AG04449 (cell line): ENCODE measurements around the gene IL24.

Source experiments
- CTCF ChIA-PET: fragments of 350-600 bp; formaldehyde crosslinking; extraction: SDS; loops from one replicate; lab custom pipeline; 2021; ENCODE audit warnings: antibody characterized with exemption; lab: Yijun Ruan, JAX
- POLR2A ChIA-PET: fragments of 400-600, 350-600 bp; formaldehyde crosslinking; extraction: SDS; loops from one replicate; lab custom pipeline; 2020; ENCODE audit warnings: antibody characterized with exemption, inconsistent platforms; lab: Yijun Ruan, JAX
- DNase-seq: peaks from one replicate; pipeline ENCODE4 v3.0.0-alpha.2; 2010; ENCODE audit warnings: low read depth, low spot score
- H3K4me3 ChIP-seq: 2 replicates; pipeline ENCODE4 v1.5.1; 2011; ENCODE audit warnings: low read depth, mild to moderate bottlenecking, control low read depth, low read length
- CTCF ChIP-seq: IDR thresholded peaks from one replicate; pipeline ENCODE4 v1.5.1; 2011; ENCODE audit warnings: mild to moderate bottlenecking, moderate library complexity, low read length, control low read depth, inconsistent platforms; ENCODE audit not compliant: insufficient read depth; ENCODE audit errors: missing control alignments

IL24 gene

GRCh38 chr1:206915030-206915735 lies 17.9 kb downstream of the IL24 start:
- ChIA-PET CTCF (interaction anchor here (0.9 to 12.9 kb wide), 12 partner anchors 9 to 408 kb away, joined by 3 to 490 read pairs (median 6); partner anchors contain the start of genes IL20, PIGR and RASSF5), POLR2A (no interaction called here)
- TF ChIP-seq CTCF, result no peak
- no peak for DNase-seq
- H3K4me3 ChIP-seq, result no peak overlapping the region

GRCh38 chr1:206916000-206916709 lies 18.9 kb downstream of the IL24 start:
- POLR2A ChIA-PET, result no interaction called here
- TF ChIP-seq CTCF, result no peak
- CTCF ChIA-PET, result interaction anchor here (0.9 to 12.9 kb wide), 16 partner anchors 9 to 285 kb away, joined by 3 to 490 read pairs (median 4); partner anchors contain the start of genes DYRK3, IL20 and PIGR
- no peak for DNase-seq
- H3K4me3 ChIP-seq, result no peak overlapping the region

GRCh38 chr1:206918076-206918475 lies 20.8 kb downstream of the IL24 start:
- TF ChIP-seq CTCF, result no peak
- DNase-seq, result no peak
- ChIA-PET CTCF (interaction anchor here (1.0 to 12.9 kb wide), 8 partner anchors 9 to 284 kb away, joined by 3 to 490 read pairs (median 5); partner anchors contain the start of gene IL20), POLR2A (no interaction called here)
- H3K4me3 ChIP-seq, result no peak overlapping the region

GRCh38 chr1:206921772-206922265 lies 24.6 kb downstream of the IL24 start, which contains the start of gene FCMR:
Gene FCMR (minus strand): TSS chr1:206921941. CDS start chr1:206921854, 87 bp downstream.
- CTCF ChIA-PET, result interaction anchor here (1.5 to 12.9 kb wide), 5 partner anchors 10 to 442 kb away, joined by 3 to 490 read pairs (median 10); partner anchors contain the start of gene IL20
- POLR2A ChIA-PET, result interaction anchor here (1.1 kb wide), 1 partner anchor 286 kb away, joined by 4 read pairs; the partner anchor contains the start of gene DYRK3
- DNase-seq, result no peak
- TF ChIP-seq CTCF, result no peak
- no peak within 1 kb of the TSS for H3K4me3 ChIP-seq

GRCh38 chr1:206922524-206922923 lies 25.3 kb downstream of the IL24 start:
- CTCF ChIA-PET, result interaction anchor here (0.9 to 12.9 kb wide), 5 partner anchors 9 to 443 kb away, joined by 3 to 490 read pairs (median 10); no protein-coding TSS in a partner anchor
- H3K4me3 ChIP-seq, result no peak overlapping the region
- no peak for DNase-seq
- no peak for TF ChIP-seq CTCF
- POLR2A ChIA-PET, result no interaction called here
